Measurements from ENCODE around the gene EFHD1.

The EFHD1 gene

GRCh38 chr2:232588680-232589585 lies 44.5 kb upstream of the EFHD1 start:
- no peak overlapping the region for H3K27ac ChIP-seq
- no peaks in the 10 kb centered on the region for H3K36me3 ChIP-seq (replicated peaks)
- peak; percentile 14 for DNase-seq
- no peak for TF ChIP-seq CTCF (IDR thresholded peaks at IDR 0.05; ENCODE audit: low read depth, low read length, missing control alignments)
- H3K27me3 ChIP-seq (replicated peaks), result no peaks in the 10 kb centered on the region
- H3K4me3 ChIP-seq (ENCODE audit: low read depth, low read length), result no peak overlapping the region
- in situ Hi-C loops (cut with HindIII; ENCODE audit: low pct_ligation_motif_present, low sequenced_read_pairs), result no loop called here

GRCh38 chr2:232592772-232593395 lies 40.5 kb upstream of the EFHD1 start:
- Histone ChIP-seq H3K36me3 (replicated peaks) (no peaks in the 10 kb centered on the region), H3K4me3 (ENCODE audit: low read depth, low read length) (no peak overlapping the region), H3K27me3 (replicated peaks) (no peaks in the 10 kb centered on the region), H3K27ac (no peak overlapping the region)
- DNase-seq, result peak; percentile 70
- TF ChIP-seq CTCF (IDR thresholded peaks at IDR 0.05; ENCODE audit: low read depth, low read length, missing control alignments), result peak; percentile 44
- in situ Hi-C loops (cut with HindIII; ENCODE audit: low pct_ligation_motif_present, low sequenced_read_pairs), result no loop called here

- no peak for TF ChIP-seq CTCF (IDR thresholded peaks at IDR 0.05; ENCODE audit: low read depth, low read length, missing control alignments)
- no peak overlapping the region for H3K27ac ChIP-seq
- DNase-seq, result no peak
- no peaks in the 10 kb centered on the region for H3K36me3 ChIP-seq (replicated peaks)
- in situ Hi-C loops (cut with HindIII; ENCODE audit: low pct_ligation_motif_present, low sequenced_read_pairs), result no loop called here
- no peak overlapping the region for H3K4me3 ChIP-seq (ENCODE audit: low read depth, low read length)
- no peaks in the 10 kb centered on the region for H3K27me3 ChIP-seq (replicated peaks)
Measured at GRCh38 chr2:232593982-232594381, 39.4 kb upstream of the EFHD1 start.

- in situ Hi-C loops (cut with HindIII; ENCODE audit: low pct_ligation_motif_present, low sequenced_read_pairs), result no loop called here
- H3K4me3 ChIP-seq (ENCODE audit: low read depth, low read length), result no peak overlapping the region
- no peaks in the 10 kb centered on the region for H3K36me3 ChIP-seq (replicated peaks)
- H3K27ac ChIP-seq, result no peak overlapping the region
- DNase-seq, result no peak
- H3K27me3 ChIP-seq (replicated peaks), result no peaks in the 10 kb centered on the region
- no peak for TF ChIP-seq CTCF (IDR thresholded peaks at IDR 0.05; ENCODE audit: low read depth, low read length, missing control alignments)
Measured at GRCh38 chr2:232597362-232598079, 35.9 kb upstream of the EFHD1 start.

GRCh38 chr2:232598293-232598692 lies 35.1 kb upstream of the EFHD1 start:
- in situ Hi-C loops (cut with HindIII; ENCODE audit: low pct_ligation_motif_present, low sequenced_read_pairs), result no loop called here
- DNase-seq, result no peak
- H3K27ac ChIP-seq, result no peak overlapping the region

More at GRCh38 chr2:232598293-232598692, 35.1 kb upstream of the EFHD1 start:
- Histone ChIP-seq H3K36me3 (replicated peaks) (no peaks in the 10 kb centered on the region), H3K27me3 (replicated peaks) (no peaks in the 10 kb centered on the region), H3K4me3 (ENCODE audit: low read depth, low read length) (no peak overlapping the region)
- TF ChIP-seq CTCF (IDR thresholded peaks at IDR 0.05; ENCODE audit: low read depth, low read length, missing control alignments), result no peak

All from brain microvascular endothelial cell (primary cell).